Measurements from ENCODE around the gene KRT36. TPM values are rescaled to one million over a fixed set of nuclear protein-coding genes. Genes with fewer than 3 reads are reported as not detected.

KRT36 gene
- total RNA-seq, 4 donors from 2014 or later: 0.38 TPM; not detected in 3

- 46 to 50% methylated on average over 2 of the region's 2 CpGs for WGBS, 2 donors
- intact Hi-C loops (cut with DNase I): no loop called here
- no peak for TF ChIP-seq CTCF (IDR thresholded peaks at IDR 0.05)
- TF ChIP-seq POLR2A (IDR thresholded peaks at IDR 0.05): no peak
- H3K27me3 ChIP-seq: no peaks in the 10 kb centered on the region
- no peaks in the 10 kb centered on the region for H3K9me3 ChIP-seq
- no peak overlapping the region for H3K27ac ChIP-seq
- DNase-seq: no peak
- H3K4me1 ChIP-seq: no peaks in the 10 kb centered on the region
- H3K36me3 ChIP-seq: no peaks in the 10 kb centered on the region
- no peak overlapping the region for H3K4me3 ChIP-seq
Observed at GRCh38 chr17:41480136-41480535, 9.6 kb downstream of the KRT36 start.

- WGBS, 2 donors: 83 to 92% methylated on average over 3 to 6 of the region's 8 CpGs
- Histone ChIP-seq H3K36me3 (no peaks in the 10 kb centered on the region), H3K4me3 (no peak overlapping the region), H3K27me3 (no peaks in the 10 kb centered on the region), H3K4me1 (no peaks in the 10 kb centered on the region), H3K9me3 (no peaks in the 10 kb centered on the region), H3K27ac (no peak overlapping the region)
- no peak for DNase-seq
- no peak for TF ChIP-seq POLR2A (IDR thresholded peaks at IDR 0.05)
- no peak for TF ChIP-seq CTCF (IDR thresholded peaks at IDR 0.05)
- intact Hi-C loops (cut with DNase I): no loop called here
Observed at GRCh38 chr17:41478237-41478636, 11.5 kb downstream of the KRT36 start.

GRCh38 chr17:41476866-41477815 lies 12.6 kb downstream of the KRT36 start:
- intact Hi-C loops (cut with DNase I): no loop called here
- no peak overlapping the region for H3K27ac ChIP-seq
- 86 to 89% methylated on average over 9 to 17 of the region's 22 CpGs for WGBS, 2 donors

GRCh38 chr17:41475421-41475820 lies 14.3 kb downstream of the KRT36 start:
- H3K4me3 ChIP-seq: no peak overlapping the region
- H3K4me1 ChIP-seq: no peaks in the 10 kb centered on the region
- no peak for DNase-seq
- H3K27ac ChIP-seq: no peak overlapping the region
- no peaks in the 10 kb centered on the region for H3K27me3 ChIP-seq
- H3K36me3 ChIP-seq: no peaks in the 10 kb centered on the region
- WGBS, 2 donors: 94 to 96% methylated on average over 2 to 4 of the region's 4 CpGs
- TF ChIP-seq POLR2A (IDR thresholded peaks at IDR 0.05) (no peak), CTCF (IDR thresholded peaks at IDR 0.05) (no peak)
- no peaks in the 10 kb centered on the region for H3K9me3 ChIP-seq
- intact Hi-C loops (cut with DNase I): no loop called here

More at GRCh38 chr17:41476866-41477815, 12.6 kb downstream of the KRT36 start:
- H3K36me3 ChIP-seq: no peaks in the 10 kb centered on the region
- no peak for DNase-seq
- H3K4me1 ChIP-seq: no peaks in the 10 kb centered on the region
- TF ChIP-seq POLR2A (IDR thresholded peaks at IDR 0.05) (no peak), CTCF (IDR thresholded peaks at IDR 0.05) (no peak)
- no peaks in the 10 kb centered on the region for H3K9me3 ChIP-seq
- H3K27me3 ChIP-seq: no peaks in the 10 kb centered on the region
- no peak overlapping the region for H3K4me3 ChIP-seq

GRCh38 chr17:41474863-41475262 lies 14.8 kb downstream of the KRT36 start:
- TF ChIP-seq CTCF (IDR thresholded peaks at IDR 0.05) (no peak), POLR2A (IDR thresholded peaks at IDR 0.05) (no peak)
- no peaks in the 10 kb centered on the region for H3K27me3 ChIP-seq
- DNase-seq: no peak
- no peaks in the 10 kb centered on the region for H3K36me3 ChIP-seq
- no peak overlapping the region for H3K4me3 ChIP-seq
- 62 to 68% methylated on average over 6 to 7 of the region's 8 CpGs for WGBS, 2 donors
- H3K27ac ChIP-seq: no peak overlapping the region
- no peaks in the 10 kb centered on the region for H3K9me3 ChIP-seq
- H3K4me1 ChIP-seq: no peaks in the 10 kb centered on the region
- intact Hi-C loops (cut with DNase I): no loop called here
